GM10847 (cell line): ENCODE data around the gene HYAL1.

Source experiments
- POLR2A ChIP-seq: IDR thresholded peaks from 2 replicates; pipeline ENCODE4 v1.6.1; 2011; ENCODE audit not compliant: insufficient read length; ENCODE audit errors: extremely low read depth

Gene HYAL1

GRCh38 chr3:50275141-50275995, 28.0 kb downstream of the HYAL1 start:
- no peak for TF ChIP-seq POLR2A

DNA sequence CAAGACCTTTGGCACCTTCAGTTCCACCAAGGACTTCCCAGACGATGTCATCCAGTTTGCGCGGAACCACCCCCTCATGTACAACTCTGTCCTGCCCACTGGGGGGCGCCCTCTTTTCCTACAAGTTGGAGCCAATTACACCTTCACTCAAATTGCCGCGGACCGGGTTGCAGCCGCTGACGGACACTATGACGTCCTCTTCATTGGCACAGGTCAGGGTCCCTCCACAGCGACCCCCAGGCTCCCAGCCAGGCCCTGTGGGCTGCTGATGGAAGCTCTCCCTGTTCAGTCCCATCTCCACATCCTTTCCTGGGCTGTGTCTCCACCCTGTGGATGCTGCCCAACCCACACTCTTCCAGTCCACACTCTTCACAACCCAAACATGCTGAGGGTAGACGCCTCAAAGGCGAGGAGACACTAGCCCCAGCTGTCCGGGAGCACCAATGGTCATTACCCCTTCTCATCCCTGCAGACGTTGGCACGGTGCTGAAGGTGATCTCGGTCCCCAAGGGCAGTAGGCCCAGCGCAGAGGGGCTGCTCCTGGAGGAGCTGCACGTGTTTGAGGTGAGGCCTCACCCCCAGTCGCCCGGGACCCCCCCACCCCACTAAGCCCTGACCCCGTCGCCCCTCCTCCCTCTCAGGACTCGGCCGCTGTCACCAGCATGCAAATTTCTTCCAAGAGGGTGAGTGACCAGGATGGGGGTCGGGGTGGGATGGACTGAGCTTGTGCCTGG, 28.8 kb downstream of the HYAL1 start:
- TF ChIP-seq POLR2A, result no peak

- TF ChIP-seq POLR2A, result no peak
These were observed 29.7 kb downstream of the HYAL1 start for GRCh38 chr3:50273689-50274065.

DNA sequence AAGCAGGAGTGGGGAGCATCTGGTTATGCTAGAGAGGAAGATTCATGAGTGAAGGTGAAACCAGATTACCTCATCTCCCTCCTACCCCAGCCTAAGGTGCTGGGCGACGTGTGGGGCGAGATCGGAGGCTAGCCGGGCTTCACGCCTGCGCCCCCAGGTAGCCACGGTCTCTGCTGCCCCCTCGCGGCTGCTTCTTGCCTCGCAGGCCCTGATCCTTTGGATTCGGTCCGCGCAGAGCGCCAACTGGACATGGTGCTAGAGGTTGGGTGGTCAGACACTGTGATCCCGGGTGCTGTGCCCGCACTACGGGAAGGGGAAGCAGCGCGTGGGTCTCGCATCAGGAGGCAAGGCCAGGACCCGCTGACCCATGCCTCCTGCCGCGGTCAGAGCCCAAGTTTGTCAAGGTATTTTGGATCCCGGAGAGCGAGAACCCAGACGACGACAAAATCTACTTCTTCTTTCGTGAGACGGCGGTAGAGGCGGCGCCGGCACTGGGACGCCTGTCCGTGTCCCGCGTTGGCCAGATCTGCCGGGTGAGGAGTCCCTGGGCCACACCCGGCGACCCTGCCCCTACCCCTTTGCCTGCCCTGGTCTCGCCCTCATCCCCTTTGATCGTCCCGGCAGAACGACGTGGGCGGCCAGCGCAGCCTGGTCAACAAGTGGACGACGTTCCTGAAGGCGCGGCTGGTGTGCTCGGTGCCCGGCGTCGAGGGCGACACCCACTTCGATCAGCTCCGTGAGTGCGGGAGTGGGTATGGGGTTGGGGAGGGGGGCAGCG, 30.3 kb downstream of the HYAL1 start:
- no peak for TF ChIP-seq POLR2A

DNA sequence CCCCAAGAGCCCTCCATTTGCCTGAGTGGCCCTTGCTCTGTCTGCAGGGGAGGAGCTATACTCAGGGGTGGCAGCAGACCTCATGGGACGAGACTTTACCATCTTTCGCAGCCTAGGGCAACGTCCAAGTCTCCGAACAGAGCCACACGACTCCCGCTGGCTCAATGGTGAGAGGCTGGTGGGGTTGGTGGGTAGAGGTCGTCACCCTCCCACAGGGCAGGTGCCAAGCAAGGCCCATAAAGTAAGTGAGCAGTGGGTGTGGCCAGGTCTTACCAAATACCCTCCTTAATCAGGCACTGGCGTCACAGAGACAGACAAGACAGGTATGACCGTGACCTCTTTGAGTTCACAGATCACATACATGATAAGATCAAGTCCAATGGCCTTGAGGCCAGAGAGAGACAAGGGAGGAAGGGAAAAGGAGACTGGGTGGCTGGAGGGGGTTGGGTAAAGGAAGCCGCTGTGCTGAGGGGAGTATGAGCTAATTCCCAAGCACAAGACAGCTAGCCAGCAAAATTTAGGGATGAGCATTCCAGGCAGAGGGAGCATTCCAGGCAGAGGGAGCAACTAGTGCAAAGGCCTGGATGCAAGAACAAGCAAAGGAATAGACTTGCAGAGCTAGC, 31.9 kb downstream of the HYAL1 start:
- TF ChIP-seq POLR2A, result no peak

DNA sequence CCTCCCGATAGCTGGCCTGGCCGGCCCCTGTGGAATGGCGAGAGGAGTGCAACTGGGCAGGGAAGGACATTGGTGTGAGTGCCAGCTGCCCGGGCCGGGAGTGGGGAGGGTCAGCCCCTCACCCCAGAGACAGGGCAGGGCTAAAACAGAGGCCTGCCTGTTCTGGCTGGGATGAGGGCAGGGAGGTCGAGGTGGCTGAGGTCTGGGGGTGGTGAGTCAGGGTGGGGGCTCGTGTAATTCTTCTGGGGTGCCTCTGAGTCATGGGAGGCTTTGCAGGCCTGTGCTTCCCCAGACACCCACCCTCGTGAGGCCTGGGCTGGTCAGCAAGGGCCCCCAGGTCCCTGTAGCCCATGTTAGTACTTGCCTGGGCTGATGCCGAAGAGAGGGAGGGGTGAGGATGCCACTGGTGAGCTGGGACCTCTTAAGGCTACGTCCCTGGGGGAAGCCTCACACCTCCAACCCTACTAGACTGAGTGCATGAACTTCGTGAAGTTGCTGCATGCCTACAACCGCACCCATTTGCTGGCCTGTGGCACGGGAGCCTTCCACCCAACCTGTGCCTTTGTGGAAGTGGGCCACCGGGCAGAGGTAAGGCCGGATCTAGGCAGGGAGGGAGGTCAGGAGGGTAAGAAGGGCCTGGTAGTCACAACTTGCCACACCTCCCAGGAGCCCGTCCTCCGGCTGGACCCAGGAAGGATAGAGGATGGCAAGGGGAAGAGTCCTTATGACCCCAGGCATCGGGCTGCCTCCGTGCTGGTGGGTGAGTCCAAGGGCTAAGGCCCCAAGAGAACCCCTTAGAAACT, 32.8 kb downstream of the HYAL1 start:
- TF ChIP-seq POLR2A, result no peak

GRCh38 chr3:50269977-50270413, 33.4 kb downstream of the HYAL1 start:
- TF ChIP-seq POLR2A, result no peak

DNA sequence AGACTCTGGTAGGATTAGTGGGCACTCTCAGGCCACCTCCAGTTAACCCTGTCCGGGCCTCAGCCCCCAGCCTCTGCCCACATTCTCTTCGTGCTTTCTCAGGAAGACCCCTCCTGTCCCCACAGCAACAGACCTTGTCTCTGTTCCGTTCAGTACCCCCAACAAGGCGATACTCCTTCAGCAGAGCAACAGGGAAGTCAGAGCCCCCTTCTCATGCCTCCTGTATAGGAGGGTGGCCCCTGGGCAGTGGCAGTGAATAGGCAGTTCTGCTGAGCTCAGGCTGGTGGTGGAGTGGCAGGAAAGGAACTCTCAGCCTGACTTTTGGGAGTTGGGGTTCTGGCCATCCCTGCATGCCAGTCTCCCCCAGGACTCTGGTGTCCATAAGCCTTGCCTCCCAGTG, 33.9 kb downstream of the HYAL1 start:
- no peak for TF ChIP-seq POLR2A

DNA sequence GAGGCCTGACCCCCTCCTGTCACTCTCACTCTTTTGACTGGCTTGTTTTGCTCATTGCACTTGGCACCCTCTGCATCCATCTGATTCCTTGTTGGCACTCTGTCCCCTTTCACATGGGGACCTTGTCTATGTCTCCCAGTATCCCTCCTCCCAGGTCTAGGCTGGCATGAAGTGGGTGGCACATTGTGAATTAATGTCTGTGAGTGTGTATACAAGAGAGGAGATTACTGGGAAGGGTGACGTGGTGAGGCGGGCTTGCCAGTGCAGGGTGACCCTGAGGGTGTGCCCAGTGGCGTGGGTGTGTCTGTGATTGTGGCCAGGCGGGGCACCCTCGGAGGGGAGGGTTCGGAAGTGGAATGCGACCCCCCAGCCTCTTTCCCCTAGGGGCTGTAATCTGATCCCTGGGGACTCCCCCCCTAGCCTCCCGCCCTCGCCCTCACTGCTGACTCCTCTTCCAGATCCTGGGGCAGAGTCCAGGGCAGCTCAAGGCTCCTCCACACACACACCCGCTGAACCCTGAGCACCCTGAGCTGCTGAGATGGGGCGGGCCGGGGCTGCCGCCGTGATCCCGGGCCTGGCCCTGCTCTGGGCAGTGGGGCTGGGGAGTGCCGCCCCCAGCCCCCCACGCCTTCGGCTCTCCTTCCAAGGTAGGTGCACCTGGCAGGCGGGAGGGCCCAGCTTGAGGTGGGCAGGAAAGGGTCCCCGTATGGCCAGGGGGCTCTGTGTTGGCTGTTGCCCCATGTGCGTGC, 34.5 kb downstream of the HYAL1 start, which contains the start of gene SEMA3B:
Gene SEMA3B (plus strand): TSS at position 445 of the 749 bp plus-strand sequence. CDS start 94 bp downstream, at position 539.
- no peak for TF ChIP-seq POLR2A

DNA sequence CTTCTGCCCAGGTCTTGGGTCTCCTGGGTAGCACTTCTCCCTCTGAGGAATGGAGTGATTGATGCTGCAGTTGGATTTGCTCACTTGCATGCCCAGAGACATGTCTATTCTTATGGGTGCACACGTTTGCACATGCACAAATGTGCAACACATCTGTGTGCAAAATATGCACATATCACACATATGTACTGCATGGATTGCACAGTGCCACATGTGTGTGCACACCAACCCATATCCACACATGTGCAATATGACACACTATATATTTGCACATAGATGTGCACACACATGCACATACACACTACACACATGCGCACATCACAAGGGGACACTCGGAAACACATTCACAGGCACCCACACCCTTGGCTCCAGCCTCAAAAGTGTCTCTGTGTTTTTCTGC, 35.1 kb downstream of the HYAL1 start:
- TF ChIP-seq POLR2A, result no peak

- TF ChIP-seq POLR2A, result no peak
These were observed 36.0 kb downstream of the HYAL1 start for GRCh38 chr3:50267280-50267913.

- TF ChIP-seq POLR2A, result no peak
These were observed 36.5 kb downstream of the HYAL1 start for GRCh38 chr3:50266836-50267235.

- TF ChIP-seq POLR2A, result no peak
These were observed 37.4 kb downstream of the HYAL1 start for GRCh38 chr3:50266017-50266416.
